Spleen (tissue), 7 donors: Measurements from ENCODE around the gene CYBRD1.

Experiments used
- POLR2A ChIP-seq, 3 donors: fragments of 450-650 bp; IDR thresholded peaks; one replicate each; pipeline ENCODE4 v1.5.1; 2017; ENCODE audit warnings: antibody characterized with exemption in 3 of 3, mild to moderate bottlenecking in 1 of 3
- TF ChIP-seq, protein P1 (sequence below), 11 experiments: fragments of 200-600 bp in 7 of 11; fragments of 450-650 bp in 4 of 11; sonication (generic) in 4 of 11; IDR thresholded peaks in 8 of 11; conservative IDR thresholded peaks in 3 of 11; 1 replicate in 7 of 11; 2 replicates in 4 of 11; pipeline versions ENCODE4 v1.4.0 to v1.8.0; 2016 to 2021; ENCODE audit warnings: antibody characterized with exemption in 11 of 11, inconsistent platforms in 4 of 11, mild to moderate bottlenecking in 1 of 11
- donor health status: DM: no; HTN: no; CAD: no; lungs with moderate emphysema.
- donor health status: DM: no; HTN: no; CAD: no.
- donor health status: DM: no; HTN: no; CAD: no.

DNA sequence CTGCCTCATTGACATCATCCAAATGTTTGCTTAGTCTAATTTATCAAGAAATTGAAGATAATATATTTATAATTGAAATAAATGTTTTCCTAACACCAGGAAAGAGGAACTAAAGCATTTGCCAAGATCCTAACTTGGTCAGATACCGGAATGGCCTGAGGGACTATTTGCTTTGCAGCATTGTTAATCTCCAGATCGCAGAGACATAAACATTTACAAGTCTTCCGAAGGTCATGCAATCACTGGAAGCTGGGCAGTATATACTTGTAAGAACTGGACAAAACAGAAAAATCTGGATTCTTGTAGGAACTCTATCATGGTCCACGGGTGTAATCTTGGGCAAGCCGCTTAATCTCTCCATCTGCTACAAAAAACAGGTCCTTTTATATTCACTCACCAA is 42.2 kb downstream of the CYBRD1 start:
- TF ChIP-seq, protein P1, sequence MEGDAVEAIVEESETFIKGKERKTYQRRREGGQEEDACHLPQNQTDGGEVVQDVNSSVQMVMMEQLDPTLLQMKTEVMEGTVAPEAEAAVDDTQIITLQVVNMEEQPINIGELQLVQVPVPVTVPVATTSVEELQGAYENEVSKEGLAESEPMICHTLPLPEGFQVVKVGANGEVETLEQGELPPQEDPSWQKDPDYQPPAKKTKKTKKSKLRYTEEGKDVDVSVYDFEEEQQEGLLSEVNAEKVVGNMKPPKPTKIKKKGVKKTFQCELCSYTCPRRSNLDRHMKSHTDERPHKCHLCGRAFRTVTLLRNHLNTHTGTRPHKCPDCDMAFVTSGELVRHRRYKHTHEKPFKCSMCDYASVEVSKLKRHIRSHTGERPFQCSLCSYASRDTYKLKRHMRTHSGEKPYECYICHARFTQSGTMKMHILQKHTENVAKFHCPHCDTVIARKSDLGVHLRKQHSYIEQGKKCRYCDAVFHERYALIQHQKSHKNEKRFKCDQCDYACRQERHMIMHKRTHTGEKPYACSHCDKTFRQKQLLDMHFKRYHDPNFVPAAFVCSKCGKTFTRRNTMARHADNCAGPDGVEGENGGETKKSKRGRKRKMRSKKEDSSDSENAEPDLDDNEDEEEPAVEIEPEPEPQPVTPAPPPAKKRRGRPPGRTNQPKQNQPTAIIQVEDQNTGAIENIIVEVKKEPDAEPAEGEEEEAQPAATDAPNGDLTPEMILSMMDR (IDR thresholded peaks at IDR 0.05 in 8 of 11, conservative IDR thresholded peaks at IDR 0.05 in 3 of 11) = no peak
- TF ChIP-seq POLR2A (IDR thresholded peaks at IDR 0.05) = no peak
